Erythroblast (primary cell): ENCODE results near the gene TICRR.

ENCODE experiments used
- DNase-seq, 2 experiments: peaks; one replicate each; lab custom pipeline; 2025; lab: John Stamatoyannopoulos, UW
- GATA1 ChIP-seq: IDR thresholded peaks from 2 replicates; pipeline ENCODE4 v1.6.1; 2011; ENCODE audit warnings: low read depth, mild to moderate bottlenecking, control low read depth, low read length, moderate library complexity
- POLR2A ChIP-seq: IDR thresholded peaks from 2 replicates; pipeline ENCODE4 v1.6.1; 2011; ENCODE audit warnings: mild to moderate bottlenecking, low read length

The TICRR gene

DNA sequence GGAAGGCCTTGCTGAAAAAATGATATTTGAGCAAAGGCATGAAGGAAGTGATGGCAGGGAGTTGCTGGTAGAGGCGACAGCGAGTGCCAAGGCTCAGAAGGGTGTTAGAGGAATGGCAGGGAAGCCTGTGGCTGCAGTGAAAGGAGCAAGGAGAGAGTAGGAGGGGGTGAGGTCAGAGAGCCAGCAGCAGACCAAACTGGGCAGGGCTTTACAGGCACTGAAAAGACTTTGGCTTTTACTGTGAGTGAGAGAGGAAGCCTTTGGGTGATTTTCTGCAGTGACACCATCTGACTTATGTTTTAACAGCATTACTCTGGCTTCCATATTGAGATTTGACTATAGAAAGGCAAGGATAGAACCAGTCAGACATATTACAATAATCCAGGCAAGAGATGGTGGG, 11.4 kb downstream of the TICRR start:
- TF ChIP-seq POLR2A (no peak), GATA1 (no peak)
- no peak for DNase-seq

DNA sequence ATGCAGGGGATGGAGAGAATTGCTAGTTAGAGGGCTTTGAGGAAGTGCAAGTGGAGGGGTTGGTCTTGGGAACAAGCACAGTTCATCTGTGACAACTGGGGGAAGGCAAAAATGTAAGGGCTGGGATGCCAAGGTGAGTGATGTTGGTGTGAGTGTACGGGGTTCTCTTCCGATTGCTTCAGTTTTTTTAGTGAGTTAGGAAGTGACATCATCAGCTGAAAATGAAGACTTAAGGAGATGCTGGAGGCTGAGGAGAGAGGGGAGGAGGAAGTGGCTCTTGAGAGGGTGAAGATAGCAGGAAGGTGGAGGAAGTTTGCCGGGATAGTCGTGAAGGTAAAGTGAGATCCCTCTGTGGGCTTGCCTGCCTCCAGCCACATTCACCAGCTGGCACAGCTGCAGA, 12.7 kb downstream of the TICRR start:
- no peak for DNase-seq
- TF ChIP-seq GATA1 = no peak
- no peak for TF ChIP-seq POLR2A

DNA sequence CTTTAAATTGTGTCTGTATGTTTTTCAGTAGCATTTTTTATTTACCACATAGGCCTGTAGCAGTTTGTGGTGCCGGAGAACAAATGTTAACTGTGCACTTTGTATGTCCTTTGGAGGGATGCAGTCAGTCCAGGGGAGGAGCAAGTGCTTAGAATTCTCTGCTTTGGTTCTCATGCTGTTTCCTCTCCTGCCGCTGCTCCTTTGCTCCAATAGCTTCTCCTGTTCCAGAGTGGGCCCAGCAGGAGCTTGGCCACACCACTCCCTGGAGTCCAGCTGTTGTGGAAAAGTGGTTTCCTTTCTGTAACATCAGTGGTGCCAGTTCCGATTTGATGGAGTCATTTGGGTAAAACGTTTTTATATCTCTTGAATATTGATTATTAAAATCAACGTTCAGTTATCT, 16.6 kb downstream of the TICRR start:
- TF ChIP-seq GATA1 = no peak
- TF ChIP-seq POLR2A = no peak
- DNase-seq = no peak

DNA sequence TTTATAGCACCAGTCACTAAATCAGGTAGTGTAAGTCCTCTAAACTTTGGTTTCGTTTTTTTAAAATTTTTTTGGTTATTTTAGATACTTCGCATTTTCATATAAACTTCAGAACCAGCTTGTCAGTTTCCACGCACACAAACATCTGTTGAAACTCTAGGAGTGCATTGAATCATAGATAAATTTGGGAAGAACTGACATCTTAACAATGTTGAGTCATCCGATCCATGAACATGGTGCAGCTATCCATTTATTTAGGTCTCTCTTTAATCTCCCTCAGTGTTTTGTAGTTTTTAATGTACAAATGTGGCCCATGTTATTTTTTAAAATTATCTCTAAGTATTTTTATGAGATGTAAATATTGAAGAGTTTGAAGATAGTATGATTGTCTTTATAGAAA, 17.7 kb downstream of the TICRR start:
- TF ChIP-seq POLR2A = no peak
- no peak for TF ChIP-seq GATA1
- DNase-seq = no peak

DNA sequence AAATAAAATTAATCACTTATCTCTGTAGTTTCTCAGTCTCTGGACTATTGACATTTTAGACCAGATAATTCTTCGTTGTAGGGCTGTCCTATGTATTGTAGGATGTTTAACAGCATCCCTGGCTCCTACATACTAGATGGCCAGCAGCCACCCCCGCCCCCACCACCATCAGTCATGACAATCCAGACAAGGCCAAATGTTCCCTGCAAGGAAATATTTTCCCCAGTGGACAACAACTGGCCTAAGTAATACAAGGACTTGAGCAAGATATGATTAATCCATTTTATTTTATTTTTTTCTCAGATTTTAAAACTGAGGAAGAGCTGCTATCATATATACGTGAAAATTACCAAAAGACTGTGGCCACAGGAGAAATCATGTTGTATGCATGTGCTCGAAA, 23.8 kb downstream of the TICRR start:
- no peak for DNase-seq
- TF ChIP-seq POLR2A = no peak
- no peak for TF ChIP-seq GATA1

DNA sequence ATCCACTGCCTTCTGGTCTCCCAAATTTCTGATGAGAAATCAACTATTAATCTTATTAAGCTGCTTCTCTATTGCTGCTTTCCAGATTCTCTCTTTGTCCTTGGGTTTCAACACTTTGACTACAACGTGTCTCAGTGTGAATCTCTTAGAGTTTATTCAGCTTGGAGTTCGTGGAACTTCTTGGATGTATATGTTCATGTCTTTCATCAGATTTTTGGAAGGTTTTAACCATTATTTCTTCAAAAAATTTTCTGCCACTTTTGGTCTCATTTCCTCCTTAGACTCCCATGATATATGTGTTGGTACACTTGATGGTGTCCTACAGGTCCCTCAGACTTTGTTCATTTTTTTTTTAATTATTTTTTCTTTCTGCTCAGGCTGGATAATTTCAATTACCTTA, 36.0 kb downstream of the TICRR start:
- TF ChIP-seq POLR2A (no peak), GATA1 (no peak)
- no peak for DNase-seq

DNA sequence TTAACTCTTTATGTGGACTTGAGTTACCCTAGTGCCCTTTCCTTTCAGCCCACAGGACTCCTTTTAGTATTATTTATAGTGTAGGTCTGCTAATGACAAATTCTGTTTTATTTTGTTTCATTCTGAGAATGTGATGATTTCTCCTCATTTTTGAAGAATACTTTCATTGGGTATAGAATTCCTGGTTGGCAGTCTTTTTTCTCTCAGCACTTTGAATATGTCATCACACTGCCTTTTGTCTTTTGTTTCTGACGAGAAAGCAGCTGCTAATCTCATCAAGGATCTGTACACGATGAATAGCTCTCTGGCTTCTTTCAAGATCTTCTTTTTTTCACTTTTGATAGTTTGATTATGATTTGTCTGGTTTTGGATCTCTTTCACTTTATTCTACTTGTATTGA, 37.8 kb downstream of the TICRR start:
- DNase-seq = no peak
- no peak for TF ChIP-seq GATA1
- no peak for TF ChIP-seq POLR2A

DNA sequence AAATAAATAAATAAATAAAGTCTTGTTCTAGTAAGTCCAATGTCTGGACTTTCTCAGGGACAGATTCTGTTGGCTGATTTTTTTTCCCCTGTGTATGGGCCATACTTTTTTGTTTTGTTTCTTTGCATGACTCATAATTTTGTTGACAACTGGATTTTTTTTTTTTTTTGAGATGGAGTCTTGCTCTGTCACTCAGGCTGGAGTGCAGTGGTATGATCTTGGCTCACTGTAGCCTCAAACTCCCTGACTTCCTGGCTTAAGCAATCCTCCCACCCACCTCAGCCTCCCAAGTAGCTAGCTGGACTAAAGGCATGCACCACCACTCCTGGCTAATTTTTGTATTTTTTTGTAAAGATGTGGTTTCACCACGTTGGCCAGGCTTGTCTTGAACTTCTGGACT, 38.9 kb downstream of the TICRR start:
- no peak for DNase-seq
- TF ChIP-seq GATA1 (no peak), POLR2A (no peak)

DNA sequence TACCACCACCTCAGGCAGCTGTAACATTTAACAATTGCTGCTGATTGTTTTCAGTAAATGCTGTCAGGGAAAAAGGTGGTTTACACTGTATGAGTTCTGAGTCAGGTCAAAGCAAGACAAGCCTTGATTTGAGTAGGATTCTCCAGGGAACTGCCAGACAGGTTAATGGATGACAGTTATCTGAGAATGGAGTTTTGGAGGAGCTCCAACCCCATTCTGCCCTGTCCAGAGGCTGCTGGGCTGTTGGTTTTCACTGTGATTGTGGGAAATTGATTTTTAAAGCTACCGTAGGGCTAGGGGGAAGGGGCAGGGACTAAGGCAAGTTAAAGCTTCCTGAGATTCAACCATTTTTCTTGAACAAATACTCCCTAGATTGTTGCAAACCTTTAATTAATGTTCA, 39.9 kb downstream of the TICRR start:
- no peak for DNase-seq
- TF ChIP-seq POLR2A (no peak), GATA1 (no peak)

DNA sequence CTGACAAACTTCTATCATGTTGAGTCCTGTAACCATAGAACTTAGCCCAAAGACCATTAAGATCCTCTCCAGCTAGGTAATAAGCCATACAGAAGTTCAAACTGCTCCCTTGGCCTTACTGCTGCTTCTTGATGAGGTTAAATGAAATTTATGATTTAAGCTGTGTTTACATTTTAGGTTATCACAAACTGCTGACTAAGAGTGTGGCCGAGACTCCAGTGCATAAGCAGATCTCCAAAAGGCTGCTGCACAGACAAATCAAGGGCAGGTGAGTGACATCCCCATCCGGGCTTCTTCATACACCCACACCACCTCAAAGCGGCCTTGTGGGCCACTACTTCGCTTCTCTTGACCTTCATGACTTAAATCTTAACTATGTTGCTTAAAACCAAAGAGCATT, 41.0 kb downstream of the TICRR start:
- TF ChIP-seq GATA1 = no peak
- TF ChIP-seq POLR2A = no peak
- no peak for DNase-seq

DNA sequence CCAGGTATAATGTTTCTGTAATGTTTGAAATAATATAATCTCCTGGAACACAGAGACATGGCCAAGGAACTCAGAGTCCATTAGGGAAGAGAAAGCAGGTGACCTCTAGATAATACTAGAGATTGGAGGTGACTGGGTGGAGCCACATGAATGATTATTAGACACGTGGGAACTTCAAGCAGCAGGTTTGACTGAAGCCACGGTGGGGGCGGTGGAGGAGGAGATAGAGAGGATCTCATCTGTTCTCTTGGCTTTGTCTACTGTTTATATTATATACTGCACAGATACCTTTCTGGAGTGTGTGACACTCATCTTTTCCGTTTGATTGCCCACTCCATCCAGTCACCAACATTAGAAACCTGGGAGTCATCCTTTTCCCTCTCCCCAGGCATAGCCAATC, 46.3 kb downstream of the TICRR start:
- no peak for DNase-seq
- no peak for TF ChIP-seq POLR2A

DNA sequence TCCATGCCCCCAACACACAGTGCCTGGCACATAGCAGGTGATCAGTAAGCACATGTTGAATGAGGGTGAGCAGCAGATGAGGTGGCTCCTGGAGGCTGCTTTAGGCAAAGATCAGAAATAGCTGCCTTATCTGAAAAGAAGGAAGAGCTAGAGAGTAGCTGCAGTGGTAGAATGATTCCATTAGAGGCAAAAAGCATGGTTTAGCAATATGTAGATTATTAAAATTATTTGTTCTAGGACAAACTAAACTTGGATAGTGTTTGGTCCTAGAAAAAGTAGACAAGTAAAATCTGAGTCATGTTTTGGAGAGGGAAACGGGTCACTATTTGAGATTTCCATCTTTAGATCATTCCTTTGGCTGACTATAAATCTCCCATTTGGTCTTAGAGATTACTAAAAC, 47.9 kb downstream of the TICRR start:
- no peak for DNase-seq
- TF ChIP-seq GATA1 = no peak
- TF ChIP-seq POLR2A = no peak

DNA sequence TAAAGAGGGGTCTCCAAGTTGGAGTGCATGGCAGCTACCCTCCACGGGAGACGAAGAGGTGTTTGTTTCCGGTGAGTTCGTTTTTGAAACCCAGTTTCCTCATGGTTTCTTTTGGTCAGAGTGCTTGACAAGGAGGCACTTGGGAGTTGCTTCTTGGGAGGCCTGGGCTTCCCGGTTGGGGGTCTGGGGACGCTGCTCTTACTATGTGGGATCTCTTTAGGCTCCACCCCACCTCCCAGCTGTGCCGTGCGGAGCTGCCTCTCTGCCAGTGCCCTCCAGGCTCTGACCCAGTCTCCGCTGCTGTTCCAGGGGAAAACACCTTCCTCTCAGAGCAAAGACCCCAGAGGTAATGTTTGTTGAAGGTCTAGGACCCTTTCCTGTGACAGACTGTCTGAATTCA, 50.4 kb downstream of the TICRR start:
- TF ChIP-seq POLR2A = no peak
- no peak for TF ChIP-seq GATA1
- no peak for DNase-seq

DNA sequence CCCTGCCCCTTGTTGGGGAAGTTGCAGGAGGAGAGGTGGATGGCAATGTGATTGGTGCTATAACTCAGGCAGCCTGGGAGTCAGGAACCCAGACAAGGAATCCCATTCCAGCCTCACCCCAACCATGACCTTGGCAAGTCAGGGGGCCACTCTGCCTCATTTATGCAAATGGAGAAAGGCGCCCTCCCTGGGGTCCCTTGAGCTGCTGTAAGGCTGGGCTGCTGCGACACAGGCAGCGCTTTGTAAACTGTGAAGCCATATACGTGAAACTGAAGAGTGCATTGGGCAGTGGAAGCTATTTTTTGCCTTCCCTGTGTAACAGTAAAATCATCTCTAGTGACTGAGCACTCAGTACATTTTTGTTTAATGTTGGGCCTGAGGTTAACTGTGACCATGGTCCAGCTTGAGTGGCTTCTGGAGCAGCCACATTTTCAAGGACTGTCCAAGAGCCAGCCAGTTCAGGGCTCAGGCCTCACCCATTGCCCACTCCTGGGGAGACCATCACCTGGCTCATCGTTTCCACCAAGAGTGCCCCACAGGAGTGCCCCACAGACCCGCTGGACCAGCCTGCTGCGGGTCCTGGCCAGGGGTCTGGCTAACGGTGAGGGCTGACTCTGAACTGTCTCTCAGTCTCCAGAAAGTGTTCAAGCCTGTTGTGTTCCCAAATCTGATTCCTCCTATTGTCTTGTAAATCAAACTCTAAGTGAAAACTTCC, 52.1 kb downstream of the TICRR start:
- TF ChIP-seq POLR2A (no peak), GATA1 (no peak)
- DNase-seq = no peak

DNA sequence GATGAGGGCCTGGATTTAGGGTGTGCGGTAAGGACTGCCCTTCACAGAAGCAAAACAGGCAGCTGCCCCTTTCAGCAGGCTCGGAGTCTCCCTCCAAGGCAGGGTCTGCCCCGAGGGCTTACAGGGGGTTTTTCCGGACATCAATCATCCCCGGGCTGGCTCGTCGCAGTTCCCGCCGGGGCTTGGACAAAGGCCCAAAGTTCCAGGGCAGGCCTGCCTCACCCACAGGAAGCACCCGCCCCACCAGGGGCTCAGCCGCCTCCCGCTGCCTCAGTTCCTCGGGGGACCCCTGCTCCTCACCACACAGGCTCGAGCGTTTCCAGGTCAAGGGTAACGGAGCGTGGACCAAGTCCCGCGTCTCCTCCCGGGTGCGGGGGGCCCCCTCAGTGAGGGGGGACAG, 53.0 kb downstream of the TICRR start:
- TF ChIP-seq POLR2A = no peak
- TF ChIP-seq GATA1 = no peak
- DNase-seq = no peak
